COLO829 (cell line): ENCODE measurements around the gene EZR.

Experiments used
- DNase-seq: peaks from one replicate; pipeline ENCODE4 v3.0.0; 2012; ENCODE audit warnings: low spot score

The EZR gene

GRCh38 chr6:158775832-158776231 is 43.3 kb downstream of the EZR start:
- DNase-seq = no peak

GRCh38 chr6:158774717-158775449 is 44.3 kb downstream of the EZR start:
- DNase-seq = no peak

GRCh38 chr6:158773581-158774449 is 45.4 kb downstream of the EZR start:
- no peak for DNase-seq

GRCh38 chr6:158772851-158773371 is 46.3 kb downstream of the EZR start:
- DNase-seq = no peak

GRCh38 chr6:158772172-158772571 is 47.0 kb downstream of the EZR start:
- DNase-seq = no peak

- DNase-seq = no peak
These were observed 47.6 kb downstream of the EZR start for GRCh38 chr6:158771399-158772152.

GRCh38 chr6:158770533-158771330 is 48.4 kb downstream of the EZR start:
- no peak for DNase-seq

- no peak for DNase-seq
These were observed 49.3 kb downstream of the EZR start for GRCh38 chr6:158769771-158770432.

- DNase-seq = no peak
These were observed 49.9 kb downstream of the EZR start for GRCh38 chr6:158769234-158769770.

- DNase-seq = no peak
These were observed 50.7 kb downstream of the EZR start for GRCh38 chr6:158768436-158768835.

GRCh38 chr6:158767709-158768108 is 51.5 kb downstream of the EZR start:
- no peak for DNase-seq

- no peak for DNase-seq
These were observed 52.3 kb downstream of the EZR start for GRCh38 chr6:158766621-158767455.

- no peak for DNase-seq
These were observed 53.6 kb downstream of the EZR start for GRCh38 chr6:158765499-158766068.

GRCh38 chr6:158764926-158765325 is 54.2 kb downstream of the EZR start:
- DNase-seq = no peak

GRCh38 chr6:158764183-158764849 is 54.9 kb downstream of the EZR start:
- DNase-seq = no peak

GRCh38 chr6:158763434-158764182 is 55.6 kb downstream of the EZR start:
- no peak for DNase-seq

- no peak for DNase-seq
These were observed 56.3 kb downstream of the EZR start for GRCh38 chr6:158762787-158763433.

- no peak for DNase-seq
These were observed 57.4 kb downstream of the EZR start for GRCh38 chr6:158761746-158762145.
